ENCODE data around the gene CD44.

DNA sequence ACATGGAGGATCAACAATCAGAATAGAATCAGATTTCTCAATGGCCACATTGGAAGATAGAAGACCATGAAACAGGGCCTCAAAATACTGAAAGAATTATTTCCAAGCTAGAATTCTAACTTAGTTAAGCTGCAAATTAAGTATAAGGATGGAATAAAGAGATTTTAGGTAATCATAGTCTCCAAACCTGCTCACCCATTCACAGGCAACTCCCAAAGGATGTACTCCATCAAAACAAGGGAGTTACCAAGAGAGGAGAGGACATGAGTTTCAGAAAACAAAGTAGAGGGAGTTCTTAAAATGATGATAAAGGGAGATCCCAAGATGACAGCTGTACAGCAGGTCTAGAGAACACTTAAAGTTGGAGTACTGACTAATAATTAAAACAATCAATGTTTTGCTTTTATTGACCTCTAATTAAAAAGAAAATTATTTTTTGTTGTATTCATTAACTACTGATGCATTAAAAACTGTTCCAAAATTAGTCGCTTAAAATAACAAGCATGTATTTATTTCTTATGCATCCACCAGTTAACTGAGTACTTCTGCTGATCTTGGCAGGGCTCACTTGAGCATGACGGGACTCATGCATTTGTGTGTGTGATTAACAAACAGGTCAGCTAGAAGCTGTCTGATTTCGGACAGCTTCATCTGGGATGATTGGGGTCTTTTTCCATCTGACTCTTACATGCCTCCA is 95.6 kb downstream of the CD44 start:
- TF ChIP-seq EZH2 (IDR thresholded peaks at IDR 0.05) = no peak
- TF ChIP-seq POLR2AphosphoS5 (IDR thresholded peaks at IDR 0.05; ENCODE audit: borderline replicate concordance, low read depth, low read length) = no peak
- no peak for TF ChIP-seq FOXP2 (optimal IDR thresholded peaks at IDR 0.05; ENCODE audit: control extremely low read depth, extremely low read length, insufficient read depth)

All from SK-N-MC (cell line).